HepG2 (cell line): Measurements from ENCODE around the gene POLR3K. TPM values are rescaled to one million over a fixed set of nuclear protein-coding genes. Genes with fewer than 3 reads are reported as not detected.
A peak's percentile ranks its signal among the peaks of the same experiment; 100 is the strongest.

Experiments
- DNMT1 ChIP-seq: sonication (generic); formaldehyde crosslinking; IDR thresholded peaks from 2 replicates; pipeline ENCODE4 v1.5.1; 2020; ENCODE audit warnings: mild to moderate bottlenecking, missing genetic modification reagents
- ETV5 ChIP-seq: IDR thresholded peaks from 2 replicates; pipeline ENCODE4 v1.6.1; 2018; ENCODE audit warnings: missing biosample characterization, missing genetic modification reagents, inconsistent platforms, borderline replicate concordance
- FOSL2 ChIP-seq: sonication (generic); formaldehyde crosslinking; IDR thresholded peaks from 2 replicates; pipeline ENCODE4 v1.4.0; 2020; ENCODE audit warnings: missing genetic modification reagents
- GABPB1 ChIP-seq: IDR thresholded peaks from 2 replicates; pipeline ENCODE4 v1.6.1; 2016; ENCODE audit warnings: mild to moderate bottlenecking, missing genetic modification reagents, moderate library complexity, missing compliant biosample characterization
- HDAC1 ChIP-seq: sonication (generic); formaldehyde crosslinking; IDR thresholded peaks from 2 replicates; pipeline ENCODE4 v1.5.1; 2020; ENCODE audit warnings: mild to moderate bottlenecking, missing genetic modification reagents
- HOXA3 ChIP-seq: sonication (generic); formaldehyde crosslinking; IDR thresholded peaks from 2 replicates; pipeline ENCODE4 v1.5.0; 2020; ENCODE audit warnings: missing genetic modification reagents
- KDM1A ChIP-seq: IDR thresholded peaks from 2 replicates; pipeline ENCODE4 v1.6.1; 2016; ENCODE audit warnings: missing compliant biosample characterization
- PCBP1 ChIP-seq: fragments of 200-400 bp; formaldehyde crosslinking; IDR thresholded peaks from 2 replicates; pipeline ENCODE4 v1.6.1; 2017; ENCODE audit warnings: mild to moderate bottlenecking, low read depth, low read length, borderline replicate concordance
- SP2 ChIP-seq: sonication (generic); formaldehyde crosslinking; IDR thresholded peaks from 2 replicates; pipeline ENCODE4 v1.5.1; 2020; ENCODE audit warnings: mild to moderate bottlenecking, missing genetic modification reagents
- SPEN ChIP-seq: sonication (generic); formaldehyde crosslinking; IDR thresholded peaks from 2 replicates; pipeline ENCODE4 v1.5.1; 2020; ENCODE audit warnings: low read depth, mild to moderate bottlenecking, missing genetic modification reagents
- YEATS4 ChIP-seq: sonication (generic); formaldehyde crosslinking; IDR thresholded peaks from 2 replicates; pipeline ENCODE4 v1.4.0; 2020; ENCODE audit warnings: missing genetic modification reagents, borderline replicate concordance
- ZFP36 ChIP-seq: fragments of 150-350 bp; IDR thresholded peaks from 2 replicates; pipeline ENCODE4 v1.6.1; 2018; ENCODE audit warnings: borderline replicate concordance, low read length, low read depth; ENCODE audit not compliant: partially characterized antibody
- ZNF263 ChIP-seq: sonication (generic); formaldehyde crosslinking; IDR thresholded peaks from 2 replicates; pipeline ENCODE4 v1.4.0; 2020; ENCODE audit warnings: missing genetic modification reagents
- ZNF274 ChIP-seq: sonication (generic); formaldehyde crosslinking; IDR thresholded peaks from 2 replicates; pipeline ENCODE4 v1.5.1; 2020; ENCODE audit warnings: mild to moderate bottlenecking, missing genetic modification reagents
- ZNF563 ChIP-seq: sonication (generic); formaldehyde crosslinking; IDR thresholded peaks from 2 replicates; pipeline ENCODE4 v1.8.0; 2022; ENCODE audit warnings: mild to moderate bottlenecking, moderate library complexity, missing genetic modification reagents
- ZNF589 ChIP-seq: sonication (generic); formaldehyde crosslinking; conservative IDR thresholded peaks from 2 replicates; pipeline ENCODE4 v1.8.0; 2022; ENCODE audit warnings: mild to moderate bottlenecking, moderate library complexity, missing genetic modification reagents
- ZNF607 ChIP-seq: sonication (generic); formaldehyde crosslinking; IDR thresholded peaks from 2 replicates; pipeline ENCODE4 v1.5.1; 2020; ENCODE audit warnings: missing genetic modification reagents, mild to moderate bottlenecking, borderline replicate concordance
- polyA plus RNA-seq, 8 experiments: library from polyadenylated mRNA; depleted of rRNA in 3 of 8; stranded (reverse) in 7 of 8; unstranded in 1 of 8; fragments of >200 nt; fragmentation: Illumina TruSeq in 4 of 8; extraction: Trizol in 4 of 8; gene quantifications; 2 replicates each; pipeline versions ENCODE4 v1.2.1 to v1.2.3, GENCODE V29; 2011 to 2016; ENCODE audit warnings: low read depth in 4 of 8, missing spikeins in 1 of 8, mixed read lengths in 1 of 8; ENCODE audit not compliant: insufficient read depth in 1 of 8
- total RNA-seq, 5 experiments: library from RNA; depleted of rRNA; stranded (reverse); fragments of >200 nt; fragmentation: Illumina TruSeq; extraction: Trizol; gene quantifications; 2 replicates each; pipeline ENCODE4 v1.2.3, GENCODE V29; 2016; ENCODE audit warnings: low read depth in 1 of 5
- TF ChIP-seq, protein P1 (sequence below): sonication (generic); formaldehyde crosslinking; IDR thresholded peaks from 2 replicates; pipeline ENCODE4 v1.4.0; 2020; ENCODE audit warnings: missing genetic modification reagents
- TF ChIP-seq, protein P2 (sequence below): fragments of 450-650 bp; IDR thresholded peaks from 2 replicates; pipeline ENCODE4 v1.6.1; 2016
- TF ChIP-seq, protein P3 (sequence below): sonication (generic); formaldehyde crosslinking; IDR thresholded peaks from 2 replicates; pipeline ENCODE4 v1.5.0; 2020; ENCODE audit warnings: mild to moderate bottlenecking, low read depth, missing genetic modification reagents, borderline replicate concordance
- TF ChIP-seq, protein P4 (sequence below): sonication (generic); formaldehyde crosslinking; IDR thresholded peaks from 2 replicates; pipeline ENCODE4 v1.8.0; 2022; ENCODE audit warnings: low read depth, missing genetic modification reagents
- TF ChIP-seq, protein P5 (sequence below): sonication (generic); formaldehyde crosslinking; IDR thresholded peaks from 2 replicates; pipeline ENCODE4 v1.4.0; 2020; ENCODE audit warnings: missing genetic modification reagents

Gene POLR3K
- total and polyA plus RNA-seq, 2 of the 13 experiments (the other 11 are each of a cell fraction or from before 2014, with no cell fraction given), result 14.8 to 18.8 TPM

DNA sequence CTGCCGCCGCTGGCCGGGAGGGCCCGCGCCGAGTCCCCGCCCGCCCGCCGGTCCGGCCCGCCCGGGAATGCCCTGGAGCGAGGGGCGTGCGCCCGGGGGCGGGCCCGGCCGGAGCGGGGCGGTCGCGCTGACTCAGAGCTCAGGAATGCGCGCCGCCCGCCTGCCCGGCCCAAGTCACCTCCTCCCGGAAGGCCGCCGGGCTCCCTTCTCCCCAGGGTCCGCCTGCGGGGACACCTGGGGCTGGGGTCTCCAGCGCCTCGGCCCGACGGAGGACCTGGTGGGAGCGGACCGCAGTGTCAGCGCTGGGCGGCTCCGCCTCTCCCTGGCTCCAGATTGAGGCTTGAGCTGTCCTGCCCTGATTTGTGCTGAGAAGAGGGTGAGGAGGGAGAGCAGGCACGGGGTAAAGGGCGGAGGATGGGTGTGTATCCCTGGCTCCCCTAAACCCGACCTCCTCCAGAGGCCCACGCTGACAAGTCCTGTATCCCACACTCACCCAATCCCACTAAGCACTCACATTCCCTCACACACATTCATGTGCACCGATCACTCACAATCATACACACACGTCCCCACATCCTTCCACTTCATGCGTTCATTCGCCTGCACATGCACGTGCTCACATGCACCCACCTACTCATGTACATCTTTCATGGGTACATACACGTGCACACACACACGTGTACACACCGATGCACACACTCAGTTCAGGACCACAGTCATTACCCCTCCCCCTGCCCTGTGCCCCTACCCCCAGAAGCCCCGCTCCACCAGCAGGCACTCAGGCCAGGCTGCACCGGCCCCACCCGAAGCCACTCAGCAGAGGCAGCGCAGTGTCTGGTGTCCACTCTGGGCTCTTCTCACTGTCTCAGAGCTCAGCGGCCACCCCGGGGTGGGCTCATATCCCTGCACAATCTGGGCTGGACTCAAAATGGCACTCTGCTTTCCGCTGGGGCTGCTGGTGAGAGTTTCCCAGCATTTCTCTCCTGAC lies 19.4 kb upstream of the POLR3K start, which contains the start of gene RHBDF1 (continued):
- TF ChIP-seq, protein P1, sequence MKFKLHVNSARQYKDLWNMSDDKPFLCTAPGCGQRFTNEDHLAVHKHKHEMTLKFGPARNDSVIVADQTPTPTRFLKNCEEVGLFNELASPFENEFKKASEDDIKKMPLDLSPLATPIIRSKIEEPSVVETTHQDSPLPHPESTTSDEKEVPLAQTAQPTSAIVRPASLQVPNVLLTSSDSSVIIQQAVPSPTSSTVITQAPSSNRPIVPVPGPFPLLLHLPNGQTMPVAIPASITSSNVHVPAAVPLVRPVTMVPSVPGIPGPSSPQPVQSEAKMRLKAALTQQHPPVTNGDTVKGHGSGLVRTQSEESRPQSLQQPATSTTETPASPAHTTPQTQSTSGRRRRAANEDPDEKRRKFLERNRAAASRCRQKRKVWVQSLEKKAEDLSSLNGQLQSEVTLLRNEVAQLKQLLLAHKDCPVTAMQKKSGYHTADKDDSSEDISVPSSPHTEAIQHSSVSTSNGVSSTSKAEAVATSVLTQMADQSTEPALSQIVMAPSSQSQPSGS, result peak; percentile 66; the same call in 1 of the 2 replicates
- TF ChIP-seq ZFP36 (peak; percentile 99), HDAC1 (CRISPR knock-in tag) (peak; percentile 46; the same call in 1 of the 2 replicates), GABPB1 (peak; percentile 57; the same call in 1 of the 2 replicates), DNMT1 (CRISPR knock-in tag) (0 out of 2 replicates have a peak, but pooled peaks have one; percentile 24), SP2 (CRISPR knock-in tag) (0 out of 2 replicates have a peak, but pooled peaks have one; percentile 27), ZNF563 (CRISPR knock-in tag) (0 out of 2 replicates have a peak, but pooled peaks have one; percentile 50), FOSL2 (CRISPR knock-in tag) (peak; percentile 94), YEATS4 (peak; percentile 18; the same call in 1 of the 2 replicates), ZNF589 (0 out of 2 replicates have a peak, but pooled peaks have one; percentile 23), PCBP1 (0 out of 2 replicates have a peak, but pooled peaks have one; percentile 53), SPEN (peak; percentile 48; the same call in 1 of the 2 replicates), HOXA3 (CRISPR knock-in tag) (peak; percentile 47), ZNF263 (CRISPR knock-in tag) (peak; percentile 24; the same call in 1 of the 2 replicates), ZNF607 (CRISPR knock-in tag) (0 out of 2 replicates have a peak, but pooled peaks have one; percentile 25), ZNF274 (CRISPR knock-in tag) (0 out of 2 replicates have a peak, but pooled peaks have one; percentile 30), ETV5 (CRISPR knock-in tag) (peak; percentile 52; the same call in 1 of the 2 replicates), KDM1A (CRISPR knock-in tag) (peak; percentile 61; the same call in 1 of the 2 replicates)
- TF ChIP-seq, protein P2, sequence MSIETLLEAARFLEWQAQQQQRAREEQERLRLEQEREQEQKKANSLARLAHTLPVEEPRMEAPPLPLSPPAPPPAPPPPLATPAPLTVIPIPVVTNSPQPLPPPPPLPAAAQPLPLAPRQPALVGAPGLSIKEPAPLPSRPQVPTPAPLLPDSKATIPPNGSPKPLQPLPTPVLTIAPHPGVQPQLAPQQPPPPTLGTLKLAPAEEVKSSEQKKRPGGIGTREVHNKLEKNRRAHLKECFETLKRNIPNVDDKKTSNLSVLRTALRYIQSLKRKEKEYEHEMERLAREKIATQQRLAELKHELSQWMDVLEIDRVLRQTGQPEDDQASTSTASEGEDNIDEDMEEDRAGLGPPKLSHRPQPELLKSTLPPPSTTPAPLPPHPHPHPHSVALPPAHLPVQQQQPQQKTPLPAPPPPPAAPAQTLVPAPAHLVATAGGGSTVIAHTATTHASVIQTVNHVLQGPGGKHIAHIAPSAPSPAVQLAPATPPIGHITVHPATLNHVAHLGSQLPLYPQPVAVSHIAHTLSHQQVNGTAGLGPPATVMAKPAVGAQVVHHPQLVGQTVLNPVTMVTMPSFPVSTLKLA, result peak; percentile 78
- TF ChIP-seq, protein P3, sequence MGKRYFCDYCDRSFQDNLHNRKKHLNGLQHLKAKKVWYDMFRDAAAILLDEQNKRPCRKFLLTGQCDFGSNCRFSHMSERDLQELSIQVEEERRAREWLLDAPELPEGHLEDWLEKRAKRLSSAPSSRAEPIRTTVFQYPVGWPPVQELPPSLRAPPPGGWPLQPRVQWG (CRISPR knock-in tag), result no peak
- TF ChIP-seq, protein P4, sequence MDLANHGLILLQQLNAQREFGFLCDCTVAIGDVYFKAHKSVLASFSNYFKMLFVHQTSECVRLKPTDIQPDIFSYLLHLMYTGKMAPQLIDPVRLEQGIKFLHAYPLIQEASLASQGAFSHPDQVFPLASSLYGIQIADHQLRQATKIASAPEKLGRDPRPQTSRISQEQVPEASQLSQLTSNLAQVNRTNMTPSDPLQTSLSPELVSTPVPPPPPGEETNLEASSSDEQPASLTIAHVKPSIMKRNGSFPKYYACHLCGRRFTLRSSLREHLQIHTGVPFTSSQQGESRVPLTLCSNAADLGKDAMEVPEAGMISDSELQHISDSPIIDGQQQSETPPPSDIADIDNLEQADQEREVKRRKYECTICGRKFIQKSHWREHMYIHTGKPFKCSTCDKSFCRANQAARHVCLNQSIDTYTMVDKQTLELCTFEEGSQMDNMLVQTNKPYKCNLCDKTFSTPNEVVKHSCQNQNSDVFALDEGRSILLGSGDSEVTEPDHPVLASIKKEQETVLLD (CRISPR knock-in tag), result 0 out of 2 replicates have a peak, but pooled peaks have one; percentile 17
- TF ChIP-seq, protein P5, sequence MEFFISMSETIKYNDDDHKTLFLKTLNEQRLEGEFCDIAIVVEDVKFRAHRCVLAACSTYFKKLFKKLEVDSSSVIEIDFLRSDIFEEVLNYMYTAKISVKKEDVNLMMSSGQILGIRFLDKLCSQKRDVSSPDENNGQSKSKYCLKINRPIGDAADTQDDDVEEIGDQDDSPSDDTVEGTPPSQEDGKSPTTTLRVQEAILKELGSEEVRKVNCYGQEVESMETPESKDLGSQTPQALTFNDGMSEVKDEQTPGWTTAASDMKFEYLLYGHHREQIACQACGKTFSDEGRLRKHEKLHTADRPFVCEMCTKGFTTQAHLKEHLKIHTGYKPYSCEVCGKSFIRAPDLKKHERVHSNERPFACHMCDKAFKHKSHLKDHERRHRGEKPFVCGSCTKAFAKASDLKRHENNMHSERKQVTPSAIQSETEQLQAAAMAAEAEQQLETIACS (CRISPR knock-in tag), result 0 out of 2 replicates have a peak, but pooled peaks have one; percentile 42
